Suprapubic skin (tissue), 4 donors: Measurements from ENCODE around the gene PTK7. TPM values are rescaled to one million over a fixed set of nuclear protein-coding genes. Genes with fewer than 3 reads are reported as not detected.

Experiments
- DNase-seq, 2 donors: peaks; one replicate each; pipeline ENCODE4 v3.0.0-alpha.2; 2019; ENCODE audit warnings: low spot score in 2 of 2
- H3K27ac ChIP-seq: fragments of 200-600 bp; sonication (generic); one replicate; pipeline ENCODE4 v1.5.1; 2019
- H3K27me3 ChIP-seq: fragments of 200-600 bp; sonication (generic); one replicate; pipeline ENCODE4 v1.5.1; 2019
- H3K36me3 ChIP-seq: fragments of 200-600 bp; sonication (generic); one replicate; pipeline ENCODE4 v1.5.1; 2019
- H3K4me1 ChIP-seq: fragments of 200-600 bp; sonication (generic); one replicate; pipeline ENCODE4 v1.5.1; 2019
- H3K4me3 ChIP-seq: fragments of 200-600 bp; sonication (generic); one replicate; pipeline ENCODE4 v1.5.1; 2019; ENCODE audit warnings: mild to moderate bottlenecking
- H3K9me3 ChIP-seq: fragments of 200-600 bp; sonication (generic); one replicate; pipeline ENCODE4 v1.5.1; 2019
- EP300 ChIP-seq: sonication (generic); formaldehyde crosslinking; IDR thresholded peaks from one replicate; pipeline ENCODE4 v1.6.1; 2017; ENCODE audit warnings: antibody characterized with exemption
- POLR2A ChIP-seq, 2 donors: fragments of 450-650 bp; IDR thresholded peaks; one replicate each; pipeline ENCODE4 v1.6.1; 2017; ENCODE audit warnings: antibody characterized with exemption in 2 of 2, mild to moderate bottlenecking in 2 of 2, moderate library complexity in 2 of 2
- POLR2AphosphoS5 ChIP-seq, 3 donors: sonication (generic); formaldehyde crosslinking; IDR thresholded peaks; one replicate each; pipeline ENCODE4 v1.6.1; 2017; ENCODE audit warnings: antibody characterized with exemption in 3 of 3
- WGBS: methylation state at CpG from one replicate; pipeline ENCODE4 v1.1.5; 2018; 5-methylcytosine and 5-hydroxymethylcytosine counted together
- total RNA-seq, 4 donors: library from RNA; depleted of rRNA; stranded (reverse); fragments of >200 nt; gene quantifications; one replicate each; pipeline ENCODE4 v1.1.0, GENCODE V29; 2016
- TF ChIP-seq, protein P1 (sequence below), 2 donors: fragments of 200-600 bp in 1 of 2; fragments of 450-650 bp in 1 of 2; sonication (generic) in 1 of 2; IDR thresholded peaks; one replicate each; pipeline ENCODE4 v1.5.1; 2016 to 2019; ENCODE audit warnings: antibody characterized with exemption in 2 of 2, mild to moderate bottlenecking in 1 of 2, moderate library complexity in 1 of 2

Gene PTK7
- total RNA-seq, 4 donors from 2014 or later: 50.4 to 71.3 (median 66.3) TPM

DNA sequence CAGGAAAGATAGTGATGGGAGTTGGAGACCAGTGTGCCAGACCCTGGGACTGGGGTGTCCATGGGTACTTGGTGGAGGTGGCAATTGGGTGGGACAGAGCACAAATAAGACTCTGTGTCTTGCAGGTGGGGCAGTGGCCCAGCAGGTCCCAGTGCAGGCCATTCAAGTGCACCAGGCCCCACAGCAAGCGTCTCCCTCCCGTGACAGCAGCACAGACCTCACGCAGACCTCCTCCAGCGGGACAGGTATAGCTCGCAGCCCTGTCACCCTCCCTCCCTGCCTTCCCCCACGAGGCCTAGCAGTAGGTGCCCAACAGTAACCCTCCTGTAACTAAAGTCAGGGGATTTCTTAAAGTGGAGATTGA, 100.3 kb downstream of the PTK7 start:
- Histone ChIP-seq H3K4me1 (peaks cover 36% of the 10 kb centered on the region), H3K9me3 (no peaks in the 10 kb centered on the region), H3K36me3 (peaks cover 36% of the 10 kb centered on the region), H3K4me3 (no peak overlapping the region), H3K27ac (no peak overlapping the region), H3K27me3 (no peaks in the 10 kb centered on the region)
- TF ChIP-seq POLR2AphosphoS5 (IDR thresholded peaks at IDR 0.05): no peak
- no peak for TF ChIP-seq EP300
- no peak for TF ChIP-seq POLR2A (IDR thresholded peaks at IDR 0.05)
- TF ChIP-seq, protein P1, sequence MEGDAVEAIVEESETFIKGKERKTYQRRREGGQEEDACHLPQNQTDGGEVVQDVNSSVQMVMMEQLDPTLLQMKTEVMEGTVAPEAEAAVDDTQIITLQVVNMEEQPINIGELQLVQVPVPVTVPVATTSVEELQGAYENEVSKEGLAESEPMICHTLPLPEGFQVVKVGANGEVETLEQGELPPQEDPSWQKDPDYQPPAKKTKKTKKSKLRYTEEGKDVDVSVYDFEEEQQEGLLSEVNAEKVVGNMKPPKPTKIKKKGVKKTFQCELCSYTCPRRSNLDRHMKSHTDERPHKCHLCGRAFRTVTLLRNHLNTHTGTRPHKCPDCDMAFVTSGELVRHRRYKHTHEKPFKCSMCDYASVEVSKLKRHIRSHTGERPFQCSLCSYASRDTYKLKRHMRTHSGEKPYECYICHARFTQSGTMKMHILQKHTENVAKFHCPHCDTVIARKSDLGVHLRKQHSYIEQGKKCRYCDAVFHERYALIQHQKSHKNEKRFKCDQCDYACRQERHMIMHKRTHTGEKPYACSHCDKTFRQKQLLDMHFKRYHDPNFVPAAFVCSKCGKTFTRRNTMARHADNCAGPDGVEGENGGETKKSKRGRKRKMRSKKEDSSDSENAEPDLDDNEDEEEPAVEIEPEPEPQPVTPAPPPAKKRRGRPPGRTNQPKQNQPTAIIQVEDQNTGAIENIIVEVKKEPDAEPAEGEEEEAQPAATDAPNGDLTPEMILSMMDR (IDR thresholded peaks at IDR 0.05): no peak
- DNase-seq: no peak
- whole genome bisulfite sequencing: 100% methylated on average over 2 of the region's 6 CpGs

DNA sequence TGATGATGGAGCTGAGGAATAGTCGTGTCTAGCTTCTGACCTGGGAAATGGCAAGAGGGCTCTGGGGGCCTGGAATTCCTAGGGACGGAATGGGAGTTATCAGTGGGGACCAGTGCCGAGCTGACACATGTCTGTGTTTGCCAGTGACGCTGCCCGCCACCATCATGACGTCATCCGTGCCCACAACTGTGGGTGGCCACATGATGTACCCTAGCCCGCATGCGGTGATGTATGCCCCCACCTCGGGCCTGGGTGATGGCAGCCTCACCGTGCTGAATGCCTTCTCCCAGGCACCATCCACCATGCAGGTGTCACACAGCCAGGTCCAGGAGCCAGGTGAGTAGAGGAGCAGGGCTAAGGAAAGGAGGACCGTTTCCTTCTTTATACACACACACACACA, 102.0 kb downstream of the PTK7 start:
- H3K27ac ChIP-seq: no peak overlapping the region
- DNase-seq: no peak
- no peak for TF ChIP-seq POLR2A (IDR thresholded peaks at IDR 0.05)
- TF ChIP-seq, protein P1 (IDR thresholded peaks at IDR 0.05): no peak
- H3K27me3 ChIP-seq: no peaks in the 10 kb centered on the region
- H3K4me3 ChIP-seq: no peak overlapping the region
- peaks cover 36% of the 10 kb centered on the region for H3K36me3 ChIP-seq
- 87% methylated on average over 12 of the region's 12 CpGs for WGBS
- peaks cover 42% of the 10 kb centered on the region for H3K4me1 ChIP-seq
- no peaks in the 10 kb centered on the region for H3K9me3 ChIP-seq

DNA sequence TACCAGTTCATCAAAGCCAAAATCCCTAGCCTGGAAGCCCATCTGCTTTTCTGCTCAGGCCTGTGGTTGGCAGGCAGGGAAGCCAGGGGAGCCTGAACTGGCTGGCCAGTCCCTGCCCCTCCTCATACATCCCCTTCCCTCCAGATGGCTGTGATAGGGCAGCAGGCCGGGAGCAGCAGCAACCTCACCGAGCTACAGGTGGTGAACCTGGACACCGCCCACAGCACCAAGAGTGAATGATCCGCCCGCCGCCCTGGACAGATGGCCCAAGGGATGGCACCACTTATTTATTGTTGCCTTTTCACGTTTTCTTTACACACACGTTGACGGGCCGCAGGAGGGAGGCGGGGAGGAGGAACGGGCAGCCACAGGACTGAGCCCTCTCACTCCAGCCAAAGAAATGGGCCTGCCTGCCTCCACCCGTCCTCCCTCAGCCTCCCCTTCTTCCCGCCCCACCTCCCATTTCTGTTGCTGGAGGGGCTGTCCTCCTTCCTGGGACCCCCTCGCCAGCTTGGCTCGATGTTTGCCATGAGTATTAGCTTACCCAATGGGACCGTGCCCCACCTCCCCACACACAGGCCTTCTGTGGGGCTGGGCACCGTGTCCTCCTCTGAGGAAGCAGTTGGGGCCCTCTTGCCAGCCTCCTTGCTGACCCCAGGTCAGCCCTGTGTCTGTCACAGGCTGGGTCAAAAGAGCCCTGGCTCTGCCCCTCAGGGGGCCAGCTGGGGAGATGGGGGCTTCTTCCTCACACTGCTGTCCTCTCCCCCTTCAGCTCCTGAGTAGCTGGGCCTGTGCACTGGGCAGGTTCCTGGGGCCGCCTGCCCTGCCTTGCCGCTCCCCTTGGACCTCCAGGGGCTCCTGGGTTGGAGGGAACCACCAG, 103.1 kb downstream of the PTK7 start:
- H3K36me3 ChIP-seq: peaks cover 36% of the 10 kb centered on the region
- DNase-seq: no peak
- no peak overlapping the region for H3K27ac ChIP-seq
- H3K4me1 ChIP-seq: peaks cover 42% of the 10 kb centered on the region
- TF ChIP-seq, protein P1 (IDR thresholded peaks at IDR 0.05): no peak
- TF ChIP-seq EP300: no peak
- no peak for TF ChIP-seq POLR2A (IDR thresholded peaks at IDR 0.05)
- no peak for TF ChIP-seq POLR2AphosphoS5 (IDR thresholded peaks at IDR 0.05)
- no peaks in the 10 kb centered on the region for H3K27me3 ChIP-seq
- WGBS: 90% methylated on average over 20 of the region's 20 CpGs
- H3K4me3 ChIP-seq: no peak overlapping the region
- H3K9me3 ChIP-seq: no peaks in the 10 kb centered on the region

DNA sequence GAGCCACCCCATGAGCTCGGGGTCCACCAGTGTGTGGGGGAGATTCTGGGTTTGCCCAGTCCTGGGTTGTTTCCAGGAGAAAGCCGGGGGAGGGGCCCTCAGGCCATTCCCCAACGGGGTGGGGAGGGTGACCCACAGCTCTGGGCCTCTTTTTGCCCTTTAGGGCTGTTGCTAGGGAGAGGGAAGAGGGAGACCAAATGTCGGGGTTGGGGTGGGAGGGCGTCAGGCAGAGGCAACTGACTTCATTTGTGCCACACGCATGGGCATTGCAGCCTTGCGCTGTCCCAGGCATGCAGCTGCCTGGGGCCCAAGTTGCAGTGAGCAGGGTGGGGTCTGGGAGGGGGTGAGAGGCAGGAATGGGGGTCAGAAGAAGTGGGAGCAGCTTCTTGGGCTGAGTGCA, 103.9 kb downstream of the PTK7 start:
- H3K36me3 ChIP-seq: peaks cover 40% of the 10 kb centered on the region
- peaks cover 42% of the 10 kb centered on the region for H3K4me1 ChIP-seq
- H3K27ac ChIP-seq: no peak overlapping the region
- no peak overlapping the region for H3K4me3 ChIP-seq
- no peaks in the 10 kb centered on the region for H3K27me3 ChIP-seq
- WGBS: 78% methylated on average over 7 of the region's 7 CpGs
- TF ChIP-seq POLR2AphosphoS5 (IDR thresholded peaks at IDR 0.05) (no peak), POLR2A (IDR thresholded peaks at IDR 0.05) (no peak), EP300 (no peak)
- TF ChIP-seq, protein P1 (IDR thresholded peaks at IDR 0.05): no peak
- DNase-seq: no peak
- no peaks in the 10 kb centered on the region for H3K9me3 ChIP-seq

DNA sequence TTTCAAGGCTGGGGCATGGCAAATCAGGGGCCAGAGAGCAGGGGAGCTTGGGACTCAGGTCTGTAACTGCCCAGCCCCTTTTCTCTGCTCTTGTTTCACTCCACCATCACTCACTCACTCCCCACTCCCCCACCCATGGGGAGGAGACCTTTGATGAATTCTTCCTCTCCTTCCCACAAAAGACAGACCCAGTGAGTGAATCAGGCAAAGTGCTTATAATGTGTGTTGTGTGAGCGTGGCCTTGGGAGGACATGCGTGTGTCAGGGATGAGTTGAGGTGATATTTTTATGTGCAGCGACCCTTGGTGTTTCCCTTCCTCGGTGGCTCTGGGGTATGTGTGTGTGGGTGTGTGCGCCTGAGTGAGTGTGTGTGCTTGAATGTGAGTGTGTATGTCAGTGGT, 104.9 kb downstream of the PTK7 start:
- Histone ChIP-seq H3K4me1 (peaks cover 48% of the 10 kb centered on the region), H3K27ac (no peak overlapping the region), H3K9me3 (no peaks in the 10 kb centered on the region), H3K36me3 (peaks cover 42% of the 10 kb centered on the region), H3K27me3 (no peaks in the 10 kb centered on the region), H3K4me3 (no peak overlapping the region)
- TF ChIP-seq, protein P1 (IDR thresholded peaks at IDR 0.05): no peak
- TF ChIP-seq POLR2A (IDR thresholded peaks at IDR 0.05): no peak
- no peak for TF ChIP-seq EP300
- no peak for TF ChIP-seq POLR2AphosphoS5 (IDR thresholded peaks at IDR 0.05)
- no peak for DNase-seq
- 64% methylated on average over 5 of the region's 5 CpGs for WGBS
